PC-9 (cell line): ENCODE data around the gene FOXE1. TPM values are rescaled to one million over a fixed set of nuclear protein-coding genes. Genes with fewer than 3 reads are reported as not detected.

Source experiments
- BruUV-seq: library from RNA; stranded (reverse); fragments of 400-500 nt; replicated peaks from 2 replicates; lab custom pipeline; 2021; lab: Mats Ljungman, UMichigan
- CTCF ChIA-PET: fragments of 300-600 bp; sonication (Branson Sonifier 250); formaldehyde crosslinking; loops from one replicate; lab custom pipeline; 2022; ENCODE audit warnings: antibody characterized with exemption; lab: Charles Lee
- POLR2A ChIA-PET: fragments of 300-600 bp; sonication (Branson Sonifier 250); formaldehyde crosslinking; loops from one replicate; lab custom pipeline; 2022; ENCODE audit warnings: antibody characterized with exemption; ENCODE audit not compliant: unreplicated experiment; lab: Charles Lee
- DNase-seq, 2 experiments: peaks; one replicate each; pipeline versions ENCODE4 v3.0.0 to v3.0.0-alpha.2; 2015 to 2022; ENCODE audit warnings: mixed read lengths in 1 of 2
- H2AFZ ChIP-seq: fragments of 200-600 bp; sonication (generic); 2 replicates; pipeline ENCODE4 v1.8.1; 2017; ENCODE audit warnings: antibody characterized with exemption
- H3F3A ChIP-seq: fragments of 200-600 bp; sonication (generic); 2 replicates; pipeline ENCODE4 v1.8.1; 2017; ENCODE audit warnings: antibody characterized with exemption, mild to moderate bottlenecking, low read depth; ENCODE audit not compliant: insufficient read depth
- H3K27ac ChIP-seq: fragments of 200-600 bp; sonication (generic); 2 replicates; pipeline ENCODE4 v1.6.1; 2016; ENCODE audit warnings: mixed run types
- H3K27me3 ChIP-seq: fragments of 200-600 bp; sonication (generic); 2 replicates; pipeline ENCODE4 v1.6.1; 2016; ENCODE audit warnings: low read depth, mixed run types; ENCODE audit not compliant: insufficient read depth
- H3K36me3 ChIP-seq: fragments of 200-600 bp; sonication (generic); 2 replicates; pipeline ENCODE4 v1.6.1; 2016; ENCODE audit warnings: low read depth, mixed run types
- H3K4me1 ChIP-seq: fragments of 200-600 bp; sonication (generic); replicated peaks from 2 replicates; pipeline ENCODE4 v1.6.1; 2016; ENCODE audit warnings: mixed run types; ENCODE audit not compliant: insufficient read depth
- H3K4me2 ChIP-seq: fragments of 200-600 bp; sonication (generic); 2 replicates; pipeline ENCODE4 v1.6.1; 2017; ENCODE audit warnings: mixed run types
- H3K4me3 ChIP-seq: fragments of 200-600 bp; sonication (generic); 2 replicates; pipeline ENCODE4 v1.6.1; 2016; ENCODE audit warnings: mixed run types
- H3K79me2 ChIP-seq: fragments of 200-600 bp; sonication (generic); 2 replicates; pipeline ENCODE4 v1.6.1; 2017; ENCODE audit warnings: low read depth, mixed run types
- H3K9me2 ChIP-seq: fragments of 200-600 bp; sonication (generic); 2 replicates; pipeline ENCODE4 v1.8.1; 2017; ENCODE audit warnings: mild to moderate bottlenecking; ENCODE audit not compliant: insufficient read depth
- H3K9me3 ChIP-seq: fragments of 200-600 bp; sonication (generic); 2 replicates; pipeline ENCODE4 v1.8.1; 2016; ENCODE audit warnings: low read depth; ENCODE audit not compliant: insufficient read depth
- H4K20me1 ChIP-seq: fragments of 200-600 bp; sonication (generic); 2 replicates; pipeline ENCODE4 v1.8.1; 2017; ENCODE audit not compliant: insufficient read depth
- EZH2 ChIP-seq: fragments of 200-600 bp; sonication (generic); IDR thresholded peaks from 2 replicates; pipeline ENCODE4 v1.8.0; 2017; ENCODE audit warnings: antibody characterized with exemption, low read depth
- intact Hi-C: fragments of 100-400 bp; cut with micrococcal nuclease; formaldehyde crosslinking; loops from one replicate; pipeline ENCODE4 v1.10.0; 2022; ENCODE audit not compliant: unreplicated experiment
- total RNA-seq: library from RNA; stranded (reverse); gene quantifications from 2 replicates; pipeline ENCODE4 v1.2.3, GENCODE V29; 2021
- TF ChIP-seq, protein P1 (sequence below): fragments of 200-600 bp; sonication (generic); conservative IDR thresholded peaks from 2 replicates; pipeline ENCODE4 v1.6.1; 2017; ENCODE audit warnings: mixed run types, antibody characterized with exemption, mild to moderate bottlenecking, moderate library complexity

The FOXE1 gene
- total RNA-seq, 1 experiment from 2014 or later: 5.7 TPM

GRCh38 chr9:97880336-97880735 lies 27.3 kb downstream of the FOXE1 start:
- Histone ChIP-seq H3K27ac (no peak overlapping the region), H3F3A (peaks cover 28% of the 10 kb centered on the region), H4K20me1 (no peaks in the 10 kb centered on the region), H3K9me3 (no peaks in the 10 kb centered on the region), H3K9me2 (no peaks in the 10 kb centered on the region), H3K4me1 (peaks cover 17% of the 10 kb centered on the region), H3K4me2 (no peak overlapping the region), H3K27me3 (no peaks in the 10 kb centered on the region), H3K36me3 (no peaks in the 10 kb centered on the region), H3K79me2 (no peaks in the 10 kb centered on the region), H3K4me3 (no peak overlapping the region), H2AFZ (no peak overlapping the region)
- POLR2A ChIA-PET: no interaction called here
- CTCF ChIA-PET: interaction anchor here (0.5 to 0.9 kb wide), 2 partner anchors 9 to 248 kb away, joined by 3 to 4 read pairs; no protein-coding TSS in a partner anchor
- no peak for DNase-seq
- no TSS peak for BruUV-seq
- TF ChIP-seq, protein P1, sequence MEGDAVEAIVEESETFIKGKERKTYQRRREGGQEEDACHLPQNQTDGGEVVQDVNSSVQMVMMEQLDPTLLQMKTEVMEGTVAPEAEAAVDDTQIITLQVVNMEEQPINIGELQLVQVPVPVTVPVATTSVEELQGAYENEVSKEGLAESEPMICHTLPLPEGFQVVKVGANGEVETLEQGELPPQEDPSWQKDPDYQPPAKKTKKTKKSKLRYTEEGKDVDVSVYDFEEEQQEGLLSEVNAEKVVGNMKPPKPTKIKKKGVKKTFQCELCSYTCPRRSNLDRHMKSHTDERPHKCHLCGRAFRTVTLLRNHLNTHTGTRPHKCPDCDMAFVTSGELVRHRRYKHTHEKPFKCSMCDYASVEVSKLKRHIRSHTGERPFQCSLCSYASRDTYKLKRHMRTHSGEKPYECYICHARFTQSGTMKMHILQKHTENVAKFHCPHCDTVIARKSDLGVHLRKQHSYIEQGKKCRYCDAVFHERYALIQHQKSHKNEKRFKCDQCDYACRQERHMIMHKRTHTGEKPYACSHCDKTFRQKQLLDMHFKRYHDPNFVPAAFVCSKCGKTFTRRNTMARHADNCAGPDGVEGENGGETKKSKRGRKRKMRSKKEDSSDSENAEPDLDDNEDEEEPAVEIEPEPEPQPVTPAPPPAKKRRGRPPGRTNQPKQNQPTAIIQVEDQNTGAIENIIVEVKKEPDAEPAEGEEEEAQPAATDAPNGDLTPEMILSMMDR: no peak
- TF ChIP-seq EZH2: no peak
- intact Hi-C loops: no loop called here

DNA sequence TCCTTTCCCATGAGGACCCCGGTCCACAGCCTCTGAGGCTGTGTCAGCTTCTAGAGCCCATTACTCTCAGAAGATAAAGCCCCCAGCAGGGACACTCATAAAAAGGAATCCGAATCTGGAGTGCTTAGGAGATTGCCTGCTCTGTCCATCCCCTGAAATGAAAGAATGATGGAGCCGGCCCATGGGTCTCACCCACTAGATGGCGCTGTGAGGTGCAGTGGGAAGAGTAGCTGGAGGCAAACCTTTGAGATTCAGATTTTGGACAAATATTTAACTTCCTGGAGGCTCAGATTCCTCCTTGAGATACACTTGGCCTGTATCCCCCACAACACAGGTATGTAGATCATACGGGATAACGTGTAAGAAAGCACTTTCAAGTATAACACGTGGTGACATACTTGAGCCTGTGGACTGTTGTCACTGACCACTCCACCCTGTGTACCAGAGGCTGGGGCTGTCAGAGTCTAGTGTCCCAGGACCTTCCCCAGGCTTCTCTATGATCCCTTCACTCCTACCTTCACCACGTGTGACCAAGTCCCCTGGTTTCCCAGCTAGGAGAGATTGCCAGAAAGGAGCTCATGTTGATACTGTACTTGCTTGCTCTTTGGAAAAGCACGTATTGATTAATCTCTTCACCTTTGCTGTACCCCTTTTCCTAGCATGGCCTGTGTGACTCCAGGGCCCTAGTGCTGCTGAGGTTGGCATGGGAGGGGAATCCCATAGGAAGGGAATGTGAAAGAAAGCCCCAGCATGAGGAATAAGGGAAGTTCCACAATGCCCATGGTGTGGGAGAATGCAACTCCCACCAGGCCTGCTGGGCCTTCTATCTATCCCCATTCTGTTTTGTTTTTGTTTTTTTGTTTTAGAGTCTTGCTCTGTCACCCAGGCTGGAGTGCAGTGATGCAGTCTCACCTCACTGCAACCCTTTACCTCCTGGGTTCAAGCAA lies 37.2 kb downstream of the FOXE1 start:
- H3F3A ChIP-seq: 0 out of 2 replicates have a peak, but pooled peaks cover 4% of the 10 kb centered on the region
- H3K4me2 ChIP-seq: no peak overlapping the region
- ChIA-PET CTCF (interaction anchor here (0.6 to 1.5 kb wide), 5 partner anchors 10 to 1343 kb away, joined by 3 to 4 read pairs (median 3); partner anchors contain the start of gene TBC1D2), POLR2A (interaction anchor here (0.6 kb wide), 1 partner anchor 43 kb away, joined by 4 read pairs; no protein-coding TSS in a partner anchor)
- no peak overlapping the region for H3K4me3 ChIP-seq
- peak in 1 of 2 experiments; percentile 33 for DNase-seq
- intact Hi-C loops: no loop called here
- H3K9me2 ChIP-seq: no peaks in the 10 kb centered on the region
- no peak overlapping the region for H3K27ac ChIP-seq
- H3K4me1 ChIP-seq: 0 out of 2 replicates have a peak, but pooled peaks cover 6% of the 10 kb centered on the region
- no peaks in the 10 kb centered on the region for H3K27me3 ChIP-seq
- TF ChIP-seq, protein P1: peak; percentile 79
- no peak for TF ChIP-seq EZH2
- H4K20me1 ChIP-seq: no peaks in the 10 kb centered on the region
- no TSS peak for BruUV-seq
- H2AFZ ChIP-seq: no peak overlapping the region
- H3K36me3 ChIP-seq: no peaks in the 10 kb centered on the region
- H3K9me3 ChIP-seq: no peaks in the 10 kb centered on the region
- no peaks in the 10 kb centered on the region for H3K79me2 ChIP-seq

- Histone ChIP-seq H3K27ac (no peak overlapping the region), H3K4me2 (no peak overlapping the region), H3K4me3 (no peak overlapping the region), H3K27me3 (no peaks in the 10 kb centered on the region), H3K79me2 (no peaks in the 10 kb centered on the region), H3K36me3 (no peaks in the 10 kb centered on the region), H3K9me2 (no peaks in the 10 kb centered on the region), H4K20me1 (no peaks in the 10 kb centered on the region), H3K9me3 (no peaks in the 10 kb centered on the region), H3F3A (0 out of 2 replicates have a peak, but pooled peaks cover 4% of the 10 kb centered on the region), H3K4me1 (0 out of 2 replicates have a peak, but pooled peaks cover 6% of the 10 kb centered on the region), H2AFZ (no peak overlapping the region)
- intact Hi-C loops: no loop called here
- no peak for DNase-seq
- TF ChIP-seq EZH2: no peak
- TF ChIP-seq, protein P1: no peak
- no TSS peak for BruUV-seq
- POLR2A ChIA-PET: no interaction called here
- CTCF ChIA-PET: no interaction called here
Observed at GRCh38 chr9:97891736-97892135, 38.7 kb downstream of the FOXE1 start.
